ENCODE results near the gene KCNH2. TPM values are rescaled to one million over a fixed set of nuclear protein-coding genes. Genes with fewer than 3 reads are reported as not detected.

KCNH2 gene
- total and polyA plus RNA-seq, 2 of the 13 experiments (the other 11 are each of a cell fraction or from before 2014, with no cell fraction given): 0.09 to 0.11 TPM

GRCh38 chr7:151008511-151009323, 30.6 kb upstream of the KCNH2 start (continued):
- peak; percentile 69; the same call in 1 of the 2 replicates for TF ChIP-seq HMGXB3 (CRISPR knock-in tag; IDR thresholded peaks at IDR 0.05; ENCODE audit: borderline replicate concordance)
- TF ChIP-seq STAT6 (CRISPR knock-in tag; IDR thresholded peaks at IDR 0.05; ENCODE audit: borderline replicate concordance): no peak; the same call in 1 of the 2 replicates
- TF ChIP-seq ZBTB7B (CRISPR knock-in tag; IDR thresholded peaks at IDR 0.05): no peak
- peak; percentile 61; the same call in 1 of the 2 replicates for TF ChIP-seq TFDP1 (CRISPR knock-in tag; IDR thresholded peaks at IDR 0.05; ENCODE audit: borderline replicate concordance)
- peak; percentile 65 for TF ChIP-seq DMAP1 (CRISPR knock-in tag; IDR thresholded peaks at IDR 0.05)
- no peak for TF ChIP-seq ZNF549 (CRISPR knock-in tag; IDR thresholded peaks at IDR 0.05)
- TF ChIP-seq ZNF468 (CRISPR knock-in tag; IDR thresholded peaks at IDR 0.05): no peak
- TF ChIP-seq MLX (CRISPR knock-in tag; IDR thresholded peaks at IDR 0.05): no peak
- no peak for TF ChIP-seq NFE2L1 (CRISPR knock-in tag; IDR thresholded peaks at IDR 0.05; ENCODE audit: borderline replicate concordance)
- TF ChIP-seq POGZ (CRISPR knock-in tag; IDR thresholded peaks at IDR 0.05): peak; percentile 67; the same call in 1 of the 2 replicates
- TF ChIP-seq CSRNP1 (CRISPR knock-in tag; IDR thresholded peaks at IDR 0.05): peak; percentile 50; the same call in 1 of the 2 replicates
- no peak for TF ChIP-seq NR2C2 (CRISPR knock-in tag; IDR thresholded peaks at IDR 0.05; ENCODE audit: borderline replicate concordance)
- no peak for TF ChIP-seq GTF2F1 (IDR thresholded peaks at IDR 0.05; ENCODE audit: low read length)
- TF ChIP-seq DNMT3B (CRISPR knock-in tag; conservative IDR thresholded peaks at IDR 0.05): no peak
- no peak for TF ChIP-seq ZBTB26 (CRISPR knock-in tag; IDR thresholded peaks at IDR 0.05; ENCODE audit: borderline replicate concordance)

Measured in HepG2 (cell line).